Stimulated activated CD8-positive, alpha-beta memory T cell treated with anti-CD3 and anti-CD28 coated beads, Interleukin-4, amount 100 ng/mL, for 24 hours (primary cell): Measurements from ENCODE around the gene CDKN2AIP.
A peak's percentile ranks its signal among the peaks of the same experiment; 100 is the strongest.

ENCODE experiments used
- DNase-seq: peaks from one replicate; pipeline ENCODE4 v3.0.0-alpha.2; 2020; ENCODE audit warnings: low read depth

CDKN2AIP gene, protein sequence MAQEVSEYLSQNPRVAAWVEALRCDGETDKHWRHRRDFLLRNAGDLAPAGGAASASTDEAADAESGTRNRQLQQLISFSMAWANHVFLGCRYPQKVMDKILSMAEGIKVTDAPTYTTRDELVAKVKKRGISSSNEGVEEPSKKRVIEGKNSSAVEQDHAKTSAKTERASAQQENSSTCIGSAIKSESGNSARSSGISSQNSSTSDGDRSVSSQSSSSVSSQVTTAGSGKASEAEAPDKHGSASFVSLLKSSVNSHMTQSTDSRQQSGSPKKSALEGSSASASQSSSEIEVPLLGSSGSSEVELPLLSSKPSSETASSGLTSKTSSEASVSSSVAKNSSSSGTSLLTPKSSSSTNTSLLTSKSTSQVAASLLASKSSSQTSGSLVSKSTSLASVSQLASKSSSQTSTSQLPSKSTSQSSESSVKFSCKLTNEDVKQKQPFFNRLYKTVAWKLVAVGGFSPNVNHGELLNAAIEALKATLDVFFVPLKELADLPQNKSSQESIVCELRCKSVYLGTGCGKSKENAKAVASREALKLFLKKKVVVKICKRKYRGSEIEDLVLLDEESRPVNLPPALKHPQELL

DNA sequence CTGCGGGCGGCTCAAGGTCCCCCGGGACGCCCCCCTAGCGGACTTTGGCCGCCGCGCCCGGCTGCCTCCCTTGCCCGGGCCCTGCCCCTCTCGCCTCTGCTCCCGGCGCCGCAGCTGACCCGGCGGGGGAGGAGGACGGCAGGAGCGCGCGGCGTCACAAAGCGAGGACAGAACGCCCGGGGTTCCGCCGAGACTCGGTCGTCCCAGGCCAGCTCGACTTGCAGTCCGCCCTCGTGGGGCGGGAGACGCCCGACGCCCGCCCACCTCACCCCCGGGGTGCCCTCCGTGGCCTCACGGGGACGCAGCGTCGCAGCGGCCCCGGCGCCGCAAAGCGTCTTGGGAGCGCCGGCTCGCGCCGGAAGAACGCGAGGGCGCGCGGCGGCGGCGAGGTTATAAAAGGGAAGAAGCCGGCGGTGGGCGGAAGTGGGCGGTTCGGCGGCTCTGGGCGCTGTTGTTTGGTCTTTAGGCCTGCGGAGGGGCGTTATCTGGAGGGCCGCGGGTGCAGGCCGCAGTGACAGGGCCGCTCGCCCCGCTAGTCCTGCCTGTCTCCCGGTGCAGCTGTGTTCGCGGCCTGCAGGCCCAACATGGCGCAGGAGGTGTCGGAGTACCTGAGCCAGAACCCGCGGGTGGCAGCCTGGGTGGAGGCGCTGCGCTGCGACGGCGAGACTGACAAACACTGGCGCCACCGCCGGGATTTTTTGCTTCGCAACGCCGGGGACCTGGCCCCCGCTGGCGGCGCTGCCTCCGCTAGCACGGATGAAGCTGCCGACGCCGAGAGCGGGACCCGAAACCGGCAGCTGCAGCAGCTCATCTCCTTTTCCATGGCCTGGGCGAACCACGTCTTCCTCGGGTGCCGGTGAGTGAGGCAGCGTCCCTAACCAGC lies at the start of gene CDKN2AIP:
TSS of gene CDKN2AIP (plus strand) at position 423 of the 883 bp plus-strand sequence. CDS start at position 585, 162 bp downstream.
- DNase-seq = peak; percentile 89

DNA sequence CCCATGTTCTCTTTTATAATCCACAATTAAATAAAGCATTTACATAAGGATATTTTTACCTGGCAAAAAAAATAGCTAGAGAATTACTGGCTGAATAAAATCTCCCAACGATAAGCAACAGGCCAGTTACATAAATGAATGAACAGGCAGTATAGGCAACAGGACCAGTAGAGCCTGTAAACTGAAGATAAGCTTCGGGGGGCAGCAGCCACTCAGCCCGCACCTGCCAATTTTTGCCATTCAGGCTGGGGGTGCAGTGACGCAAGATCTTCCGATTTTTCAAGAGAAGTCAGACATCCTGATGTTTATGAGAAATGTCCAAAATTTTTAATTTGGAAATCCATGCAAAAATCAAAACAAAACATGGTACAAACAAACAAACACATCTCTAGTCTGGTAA lies 49.0 kb upstream of the CDKN2AIP start:
- DNase-seq = no peak

DNA sequence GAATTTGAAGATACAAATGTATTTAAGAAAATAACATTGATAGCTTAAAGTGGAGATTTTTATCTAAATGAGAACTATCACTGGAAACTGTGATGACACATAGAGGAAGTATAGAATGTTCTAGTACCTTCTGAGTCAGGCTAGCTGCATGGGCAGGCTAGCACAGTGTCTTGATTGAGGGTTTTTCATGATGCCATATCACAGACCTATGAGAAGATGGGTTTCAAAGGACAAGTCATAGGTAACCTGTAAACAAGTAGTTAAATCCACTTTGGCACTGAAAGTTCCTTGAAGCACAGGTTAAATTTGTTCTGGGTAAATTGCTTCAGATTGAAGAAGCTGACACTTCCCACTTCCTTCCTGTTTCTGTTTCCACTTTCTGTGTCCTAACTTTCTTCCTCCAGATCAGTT lies 48.2 kb upstream of the CDKN2AIP start:
- DNase-seq = no peak

DNA sequence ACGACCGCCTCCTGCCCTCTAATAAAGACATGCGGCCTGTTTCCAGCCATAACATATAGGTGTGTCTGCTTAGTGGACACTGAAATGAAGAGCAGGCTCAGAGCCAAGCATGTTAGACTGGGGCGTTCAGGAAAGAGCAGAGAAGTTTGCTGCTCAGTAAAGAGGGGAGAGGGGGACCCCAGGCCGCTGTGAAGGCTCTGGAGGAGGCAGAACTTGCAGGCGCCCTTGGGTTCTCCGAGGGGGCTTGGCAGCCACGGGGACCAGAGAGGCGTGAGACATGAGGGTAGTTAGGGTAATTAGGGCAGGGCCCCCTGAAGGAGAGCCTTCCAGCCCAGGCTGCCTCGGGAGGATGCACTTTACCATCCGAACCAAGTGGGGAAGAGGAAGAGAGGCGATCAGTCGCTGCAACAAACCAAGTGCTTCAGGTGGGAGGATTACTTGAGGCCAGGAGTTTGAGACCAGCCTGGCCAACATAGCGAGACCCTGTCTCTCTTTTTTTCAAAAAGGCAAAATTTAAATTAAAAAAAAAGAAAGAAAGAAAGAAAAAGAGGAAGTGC lies 46.6 kb upstream of the CDKN2AIP start:
- no peak for DNase-seq

DNA sequence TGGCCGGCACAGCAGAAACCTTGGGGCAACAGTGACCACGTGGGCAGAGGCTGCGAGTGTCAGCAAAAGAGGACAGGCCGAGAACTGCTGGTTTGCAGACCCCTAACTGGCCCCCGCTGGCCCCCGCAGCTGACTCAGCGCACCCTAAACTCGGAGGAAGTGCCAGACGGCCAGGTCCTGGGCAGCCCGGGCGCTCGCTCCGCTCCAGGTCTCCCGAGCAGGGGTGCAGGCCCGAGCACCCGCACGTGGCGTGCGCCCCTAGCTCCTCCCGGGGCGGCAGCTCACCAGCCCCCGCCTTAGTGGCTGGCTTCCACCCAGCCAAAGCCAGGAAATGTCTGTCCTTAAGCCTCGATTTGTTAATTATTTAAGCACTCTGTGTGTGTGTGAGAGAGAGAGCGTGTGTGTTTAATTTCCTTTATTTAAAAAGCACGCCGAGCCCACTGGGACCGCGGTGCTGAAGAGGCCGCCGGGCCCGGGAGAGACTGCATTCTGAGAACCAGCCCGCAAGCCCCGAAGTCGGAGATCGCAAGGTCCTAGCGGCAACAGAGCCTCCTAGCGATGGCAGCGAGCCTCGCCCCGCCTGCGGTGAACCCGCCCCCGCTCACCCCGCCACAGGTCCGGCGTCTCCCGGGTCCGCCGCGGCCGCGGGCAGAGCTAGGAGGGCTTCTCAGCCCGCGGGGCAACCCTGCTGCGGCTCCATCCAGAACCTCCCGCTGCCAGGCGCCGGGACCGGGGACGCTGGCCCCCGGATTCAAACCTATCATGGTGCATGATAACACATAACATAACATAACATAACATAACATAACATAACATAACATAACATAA lies 45.9 kb upstream of the CDKN2AIP start:
- peak; percentile 44 for DNase-seq

DNA sequence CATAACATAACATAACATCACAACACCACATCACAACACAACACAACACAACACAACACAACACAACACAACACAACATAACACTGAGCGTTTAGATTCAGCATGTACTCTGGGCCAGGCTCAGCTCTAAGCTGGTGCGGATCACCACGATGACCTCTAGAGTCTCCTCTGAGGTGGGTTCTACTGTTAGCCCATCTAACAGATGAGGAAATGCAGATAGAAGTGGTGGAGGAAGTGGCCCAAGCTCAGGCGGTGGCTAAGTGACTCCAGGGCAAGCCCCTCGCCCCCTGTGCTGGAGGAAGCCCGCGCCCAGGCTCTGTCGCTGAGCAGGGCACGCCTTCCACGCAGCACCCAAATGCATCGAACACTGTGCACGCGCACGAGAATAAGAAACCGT lies 45.3 kb upstream of the CDKN2AIP start:
- no peak for DNase-seq

DNA sequence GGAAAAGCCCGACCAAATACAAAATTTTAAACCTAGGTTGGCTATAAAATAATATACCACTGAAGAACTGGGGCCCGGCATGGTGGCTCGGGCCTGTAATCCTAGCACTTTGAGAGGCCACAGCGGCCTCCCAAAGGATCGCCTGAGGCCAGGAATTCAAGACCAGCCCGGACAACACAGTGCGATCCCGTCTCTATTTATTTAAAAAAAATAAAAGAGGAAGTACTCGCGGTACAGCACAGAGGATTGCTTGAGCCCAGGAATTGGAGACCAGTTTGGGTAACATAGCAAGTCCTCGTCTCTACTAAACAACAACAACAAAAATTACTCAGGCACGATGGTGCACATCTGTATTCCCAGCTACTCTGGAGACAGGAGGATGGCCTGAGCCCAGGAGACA lies 44.8 kb upstream of the CDKN2AIP start:
- no peak for DNase-seq

DNA sequence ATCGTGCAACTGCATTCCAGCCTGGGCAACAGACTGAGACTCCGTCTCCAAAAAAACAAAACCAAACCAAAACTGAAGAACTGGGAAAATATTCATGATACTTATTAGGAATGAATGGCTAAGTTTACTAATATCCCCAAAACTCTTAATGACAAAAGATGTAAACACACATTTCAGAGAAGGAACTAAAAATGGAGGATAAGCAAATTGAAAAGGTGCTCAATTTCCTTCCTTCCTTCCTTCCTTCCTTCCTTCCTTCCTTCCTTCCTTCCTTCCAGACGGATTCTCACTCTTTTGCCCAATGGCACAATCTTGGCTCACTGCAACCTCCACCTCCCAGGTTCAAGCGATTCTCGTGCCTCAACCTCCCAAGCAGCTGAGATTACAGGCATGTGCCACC lies 44.4 kb upstream of the CDKN2AIP start:
- DNase-seq = no peak

DNA sequence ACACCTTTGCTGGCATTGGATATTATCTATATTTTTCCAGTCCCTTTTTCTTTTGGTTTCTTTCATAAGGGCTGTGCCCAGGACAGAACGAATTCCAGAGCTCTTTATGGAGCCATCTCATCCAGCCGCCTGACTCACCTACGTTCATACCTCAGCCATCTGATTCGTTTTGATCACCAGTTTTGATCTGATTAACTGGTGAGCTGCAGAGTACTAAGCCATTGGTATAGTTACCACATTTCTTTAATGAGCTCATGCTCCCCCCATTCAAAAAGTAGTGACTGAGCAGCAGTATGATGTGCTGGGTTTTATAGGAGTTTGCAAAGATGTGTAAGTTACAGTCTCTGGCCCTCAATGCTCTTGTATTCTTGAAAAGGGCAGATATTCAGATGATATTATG lies 43.0 kb upstream of the CDKN2AIP start:
- no peak for DNase-seq

DNA sequence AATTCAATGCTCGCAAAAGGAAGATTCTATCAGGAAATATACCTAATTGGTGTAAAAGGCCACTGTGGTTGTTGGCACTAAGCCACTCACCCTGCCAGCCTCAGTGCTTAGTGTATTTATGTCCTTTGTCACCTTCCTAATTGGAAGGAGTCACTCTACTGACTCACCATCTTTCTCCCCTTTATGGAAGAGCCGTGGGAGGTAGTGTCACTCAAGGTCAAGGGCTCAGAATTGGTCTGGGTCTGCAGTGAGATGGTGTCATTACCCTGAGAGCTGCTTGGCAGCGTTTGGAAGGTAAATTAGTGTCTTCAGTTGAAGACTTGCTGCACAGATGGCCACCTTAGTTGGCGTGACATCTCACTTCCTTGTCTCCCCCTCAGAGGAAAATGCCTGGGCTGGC lies 41.7 kb upstream of the CDKN2AIP start:
- DNase-seq = no peak

DNA sequence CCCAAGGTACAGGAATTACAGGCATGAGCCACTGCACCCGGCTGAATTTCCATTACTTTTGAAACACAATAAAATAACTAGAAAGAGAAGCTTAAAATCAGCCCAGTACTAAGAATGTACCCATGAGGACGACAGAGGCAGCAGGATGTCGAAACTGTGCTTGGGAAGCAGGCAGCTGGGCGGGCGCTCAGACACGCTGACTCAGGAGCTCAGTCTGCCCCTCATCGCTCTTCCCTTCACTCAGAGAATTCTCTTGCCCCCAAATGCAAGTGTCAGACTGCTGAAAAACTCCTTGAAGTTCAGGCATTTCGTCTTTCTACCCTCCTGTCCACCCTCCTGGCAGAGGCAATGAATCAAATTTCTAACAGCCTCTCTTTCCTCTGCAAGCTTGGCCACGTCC lies 41.0 kb upstream of the CDKN2AIP start:
- no peak for DNase-seq

DNA sequence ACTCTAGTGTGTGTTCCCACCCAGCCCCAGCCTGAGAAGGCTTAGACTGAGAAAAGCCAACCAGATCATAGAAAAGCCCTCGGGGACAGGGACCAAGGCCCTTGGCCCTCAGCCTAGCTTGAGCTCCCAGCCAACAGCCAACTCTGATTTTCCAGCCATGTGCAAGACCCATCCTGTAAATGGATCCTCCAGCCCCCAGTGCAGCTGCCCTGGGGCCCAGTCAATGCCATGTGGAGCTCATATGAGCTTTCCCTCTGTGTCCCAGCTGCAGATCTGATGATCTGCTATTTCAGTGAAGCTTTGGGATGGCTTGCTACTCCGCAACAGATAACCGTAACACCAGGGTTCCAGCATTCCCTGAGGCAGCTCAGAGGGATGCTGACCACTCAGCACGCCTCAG lies 40.5 kb upstream of the CDKN2AIP start:
- no peak for DNase-seq

DNA sequence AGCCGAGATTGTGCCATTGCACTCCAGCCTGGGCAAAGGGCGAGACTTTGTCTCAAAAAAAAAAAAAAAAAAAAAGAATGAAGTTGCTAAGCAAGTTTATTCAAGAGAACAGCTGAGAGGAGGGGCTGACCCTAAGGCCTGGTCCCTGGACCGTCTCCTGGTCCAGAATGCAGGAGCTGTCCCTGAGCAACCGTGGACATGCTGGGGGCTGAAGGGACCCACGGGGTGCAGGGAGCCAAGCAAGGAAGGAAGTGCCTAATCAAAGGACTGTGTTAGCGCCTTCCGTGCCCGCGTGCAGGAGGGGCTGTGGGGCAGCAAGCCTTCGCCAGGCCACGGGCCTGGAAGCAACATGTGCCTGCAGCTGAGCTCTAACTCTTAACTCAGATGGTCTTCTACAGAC lies 39.1 kb upstream of the CDKN2AIP start:
- no peak for DNase-seq

DNA sequence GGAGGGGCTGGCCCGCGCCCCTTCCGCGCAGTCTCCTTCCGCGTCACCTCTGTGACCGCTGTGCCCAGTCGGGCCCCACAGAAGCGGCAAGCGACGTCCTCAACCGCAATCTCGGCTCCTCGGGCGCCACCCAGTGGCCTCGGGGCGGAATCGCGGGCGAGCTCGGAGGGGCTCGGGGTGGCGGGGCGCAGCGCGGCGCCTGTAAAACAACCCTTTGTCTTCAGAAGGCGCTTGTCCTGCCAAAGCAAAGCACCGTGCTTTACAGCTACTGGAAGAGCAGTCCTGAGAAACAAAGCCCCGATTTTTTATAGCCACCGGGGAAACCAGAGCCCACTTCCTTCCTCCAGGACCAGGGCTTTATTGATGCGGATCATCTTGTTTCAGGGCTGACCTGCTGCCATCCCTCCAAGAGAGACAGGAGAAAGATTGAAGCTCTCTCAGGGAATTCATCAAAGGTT lies 37.3 kb upstream of the CDKN2AIP start:
- peak; percentile 88 for DNase-seq

DNA sequence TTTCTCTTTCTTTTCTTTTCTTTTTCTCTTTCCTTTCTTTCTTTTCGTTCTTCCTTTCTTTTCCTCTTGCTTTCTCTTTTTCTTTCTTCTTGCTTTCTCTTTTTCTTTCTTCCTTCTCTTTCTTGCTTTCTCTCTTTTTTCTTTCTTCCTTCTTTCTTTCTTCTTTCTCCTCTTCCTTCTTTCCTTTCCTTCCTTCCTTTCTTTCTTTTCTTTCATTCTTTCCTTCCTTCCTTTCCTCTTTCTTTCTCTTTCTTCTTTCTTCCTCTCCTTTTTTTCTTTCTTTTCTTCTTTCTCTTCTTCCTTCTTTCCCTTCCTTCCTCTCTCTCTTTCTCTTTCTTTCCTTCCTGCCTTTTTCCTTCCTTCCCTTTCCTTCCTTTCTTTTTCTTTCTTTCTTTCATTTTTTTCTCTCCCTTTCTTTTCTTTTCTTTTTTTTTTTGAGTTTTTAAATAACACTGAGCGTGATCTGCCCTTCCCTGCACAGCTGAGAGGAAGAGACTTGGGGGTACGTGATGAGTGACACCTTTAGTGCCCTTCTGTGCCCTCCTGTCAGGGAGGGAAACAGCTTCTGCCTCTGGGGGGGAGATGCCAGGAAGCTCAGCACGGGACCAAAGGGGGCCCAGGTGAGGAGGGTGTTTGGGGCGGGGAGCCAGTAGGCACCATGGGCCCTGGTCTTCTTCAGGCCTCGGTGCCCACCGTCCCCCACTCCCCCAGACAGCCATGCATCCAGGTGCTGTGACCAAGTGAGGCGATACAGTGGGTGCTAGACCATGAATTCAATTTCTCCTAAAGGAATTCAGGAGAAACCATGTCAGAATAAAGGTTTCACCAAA lies 36.6 kb upstream of the CDKN2AIP start:
- DNase-seq = no peak

DNA sequence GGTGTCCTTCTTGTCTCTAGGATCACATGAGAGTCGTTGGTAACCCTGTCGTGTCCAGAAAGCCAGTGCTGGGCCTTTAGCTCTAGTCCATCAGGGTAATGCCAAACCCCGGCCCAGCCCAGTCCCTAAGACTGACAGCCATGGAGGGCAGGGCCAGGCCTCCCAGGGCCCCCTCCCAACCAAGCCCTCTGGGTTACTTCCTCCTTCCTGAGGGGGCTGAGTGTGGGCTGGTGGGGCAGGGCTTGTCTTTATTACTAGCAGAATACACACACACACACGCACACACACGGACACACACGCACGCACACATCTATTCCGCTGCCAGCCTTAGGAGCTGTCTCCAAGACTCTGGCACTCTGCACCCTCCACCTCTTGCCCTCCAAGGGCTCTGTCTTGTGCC lies 35.6 kb upstream of the CDKN2AIP start:
- DNase-seq = no peak

DNA sequence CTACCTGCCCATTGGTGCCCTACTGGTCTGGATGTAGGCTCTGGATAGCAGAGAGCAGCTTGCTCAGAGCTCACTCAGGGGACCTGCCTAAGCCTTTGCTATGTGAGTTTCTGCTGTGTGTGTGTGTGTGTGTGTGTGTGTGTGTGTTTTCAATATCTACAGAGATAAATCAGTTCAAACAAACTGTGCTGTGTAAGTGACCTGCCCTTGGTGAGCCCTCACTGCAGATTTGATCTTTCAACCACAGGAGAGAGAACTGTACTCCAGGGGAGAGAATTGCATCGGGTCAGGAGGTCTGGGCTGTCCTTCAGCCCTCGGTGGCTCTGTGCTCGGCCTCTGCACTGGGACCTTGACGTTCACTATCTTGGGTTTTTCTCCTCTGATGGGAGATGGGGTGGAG lies 35.0 kb upstream of the CDKN2AIP start:
- no peak for DNase-seq

DNA sequence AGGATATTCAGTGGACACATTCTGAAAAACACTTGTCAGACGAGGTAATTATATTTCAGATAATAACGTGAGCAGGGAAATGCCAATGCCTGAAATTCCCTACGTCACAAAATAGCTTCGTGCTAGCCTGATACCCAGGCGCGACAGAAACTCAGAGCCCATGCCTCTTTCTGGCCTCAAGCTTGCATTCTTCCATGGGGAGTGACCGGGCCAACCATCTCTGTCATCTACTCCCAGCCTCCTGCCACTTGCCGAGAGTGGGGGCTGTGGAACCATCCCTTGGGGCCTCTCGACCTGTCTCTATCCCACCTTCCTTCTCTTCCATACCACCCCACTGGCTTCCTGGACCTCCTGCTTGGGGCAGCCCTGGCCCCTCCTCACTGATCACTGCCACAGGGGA lies 34.5 kb upstream of the CDKN2AIP start:
- no peak for DNase-seq

DNA sequence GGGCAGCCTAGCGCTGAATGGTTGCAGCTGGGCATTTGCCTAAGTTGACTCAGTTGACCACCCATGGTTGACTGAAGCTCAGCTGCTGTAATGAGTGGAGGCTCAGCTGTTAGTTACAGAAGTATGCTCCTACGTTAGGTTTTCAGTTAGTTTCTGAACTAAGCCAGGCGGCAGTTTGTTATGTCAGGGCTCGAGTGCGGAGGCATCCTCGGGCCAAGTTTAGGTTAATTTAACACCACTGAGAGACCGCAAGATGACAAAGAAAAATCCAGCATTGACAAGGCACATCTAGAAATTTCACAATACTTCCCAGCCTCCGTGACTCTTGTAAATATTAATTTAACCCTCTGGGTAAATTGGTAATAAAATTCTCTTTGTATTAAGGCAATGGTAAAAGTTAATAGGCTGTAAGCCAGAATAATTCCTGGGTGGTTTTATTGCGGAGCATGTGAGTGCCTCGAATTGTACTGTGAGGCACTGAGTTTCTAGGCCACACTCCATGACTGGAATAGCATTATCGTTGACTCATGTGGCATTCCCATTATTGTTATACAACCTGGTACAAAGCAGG lies 33.1 kb upstream of the CDKN2AIP start:
- DNase-seq = no peak

DNA sequence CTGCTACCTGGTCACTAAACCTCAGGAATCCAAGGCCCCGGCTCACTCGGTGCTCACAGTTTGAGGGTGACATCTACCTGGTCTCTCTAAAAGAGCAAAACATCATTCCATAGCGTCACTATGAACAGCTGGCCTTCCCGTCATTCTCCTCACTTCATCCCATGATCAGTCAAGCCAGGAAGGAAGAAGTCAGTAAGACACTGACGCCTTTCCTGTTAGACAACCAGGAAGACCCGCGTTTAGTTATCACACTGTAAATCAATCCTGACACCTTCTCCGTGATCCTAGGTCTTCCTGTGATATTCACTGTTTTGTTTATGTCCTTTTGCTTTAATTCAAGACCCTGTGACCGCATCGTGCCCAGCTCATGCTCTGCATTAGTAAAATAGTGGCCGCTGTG lies 31.6 kb upstream of the CDKN2AIP start:
- no peak for DNase-seq
